Calu3 (cell line): ENCODE measurements around the gene NCR1. TPM values are rescaled to one million over a fixed set of nuclear protein-coding genes. Genes with fewer than 3 reads are reported as not detected.
"Not testable (repeated sequence)": the region's sequence is repeated elsewhere in the genome, so short reads cannot be mapped to it uniquely, and the experiment has no call there.

Experiments used
- BruUV-seq: library from RNA; stranded (reverse); fragments of 400-500 nt; replicated peaks from 2 replicates; lab custom pipeline; 2021; lab: Mats Ljungman, UMichigan
- CTCF ChIA-PET: fragments of 300-600 bp; sonication (Branson Sonifier 250); formaldehyde crosslinking; loops from one replicate; lab custom pipeline; 2022; ENCODE audit warnings: antibody characterized with exemption; lab: Charles Lee
- DNase-seq: peaks from one replicate; pipeline ENCODE4 v3.0.0; 2022
- H3K27ac Mint-ChIP-seq: one replicate; pipeline ENCODE4 v1.8.0; 2022; ENCODE audit warnings: mixed read lengths; ENCODE audit not compliant: unreplicated experiment
- H3K27me3 Mint-ChIP-seq: one replicate; pipeline ENCODE4 v1.8.0; 2022; ENCODE audit warnings: mixed read lengths; ENCODE audit not compliant: unreplicated experiment
- H3K36me3 Mint-ChIP-seq: one replicate; pipeline ENCODE4 v1.8.0; 2022; ENCODE audit warnings: mild to moderate bottlenecking, moderate library complexity, mixed read lengths; ENCODE audit not compliant: insufficient read depth, unreplicated experiment
- H3K4me1 Mint-ChIP-seq: one replicate; pipeline ENCODE4 v1.8.0; 2022; ENCODE audit warnings: mild to moderate bottlenecking, low read depth, mixed read lengths; ENCODE audit not compliant: unreplicated experiment
- H3K4me3 Mint-ChIP-seq: one replicate; pipeline ENCODE4 v1.8.0; 2022; ENCODE audit warnings: mild to moderate bottlenecking, low read depth, moderate library complexity, mixed read lengths; ENCODE audit not compliant: unreplicated experiment
- H3K9me3 Mint-ChIP-seq: one replicate; pipeline ENCODE4 v1.8.0; 2022; ENCODE audit warnings: low read depth, mixed read lengths; ENCODE audit not compliant: unreplicated experiment
- CTCF ChIP-seq: fragments of 200-600 bp; IDR thresholded peaks from one replicate; pipeline ENCODE4 v1.8.0; 2022; ENCODE audit warnings: antibody characterized with exemption; ENCODE audit not compliant: unreplicated experiment
- intact Hi-C: fragments of 100-400 bp; cut with micrococcal nuclease; formaldehyde crosslinking; loops from one replicate; pipeline ENCODE4 v1.10.0; 2022; ENCODE audit not compliant: unreplicated experiment
- total RNA-seq: library from RNA; stranded (reverse); gene quantifications from 2 replicates; pipeline ENCODE4 v1.2.3, GENCODE V29; 2022

The NCR1 gene
- total RNA-seq, 1 experiment from 2014 or later: not detected

DNA sequence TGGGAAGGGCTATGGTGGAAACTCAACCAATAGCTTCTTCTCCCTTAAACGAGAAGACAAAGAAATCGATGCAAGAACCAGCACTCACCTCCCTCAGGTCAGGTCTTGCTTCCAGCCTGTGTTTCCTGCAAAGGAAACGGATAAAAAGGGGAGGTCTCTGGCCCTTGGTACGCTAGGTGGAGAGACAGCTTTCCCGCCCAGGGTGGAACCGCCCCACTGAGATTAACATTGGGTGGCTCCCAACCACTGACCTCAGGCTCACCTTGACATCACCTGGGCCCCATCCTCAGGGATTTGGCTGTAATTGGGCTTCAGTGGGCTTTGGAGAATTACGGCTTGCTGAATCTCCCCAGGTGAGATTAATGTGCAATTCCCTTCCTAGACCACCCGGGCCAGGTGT lies 41.4 kb downstream of the NCR1 start, which contains the start of gene NLRP7:
Gene NLRP7, minus strand, starts transcription at position 150 of the 400 bp plus-strand sequence.
- Mint-ChIP-seq H3K27ac (no peak within 1 kb of the TSS), H3K27me3 (peaks cover 11% of the 10 kb centered on the region), H3K4me3 (no peak within 1 kb of the TSS), H3K9me3 (no peaks in the 10 kb centered on the region), H3K4me1 (no peaks in the 10 kb centered on the region), H3K36me3 (peaks cover 4% of the 10 kb centered on the region)
- intact Hi-C loops: no loop called here
- no TSS peak for BruUV-seq
- CTCF ChIA-PET: interaction anchor here (0.6 kb wide), 2 partner anchors 22 kb away, joined by 3 read pairs; no protein-coding TSS in a partner anchor
- TF ChIP-seq CTCF: no peak
- no peak for DNase-seq

DNA sequence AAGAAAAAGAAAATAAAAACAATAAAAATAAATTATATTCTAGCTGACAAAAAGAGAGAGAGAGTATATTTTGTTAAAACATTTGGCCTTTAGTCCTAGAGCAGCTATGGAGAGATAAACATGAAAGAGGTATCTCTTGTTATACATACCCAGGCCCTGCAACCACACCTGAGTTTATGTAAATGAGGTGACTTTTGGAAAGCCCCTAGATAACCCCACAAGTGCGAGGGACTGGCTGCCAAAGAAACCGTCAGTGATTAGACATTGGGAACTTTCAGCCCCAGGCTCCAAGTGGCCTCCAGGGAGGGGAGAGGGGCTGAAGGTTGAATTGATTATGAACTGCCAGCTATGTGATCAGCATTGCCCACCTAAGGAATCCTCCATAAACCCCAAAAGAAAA lies 43.5 kb downstream of the NCR1 start:
- no peak overlapping the region for H3K27ac Mint-ChIP-seq
- H3K4me3 Mint-ChIP-seq: no peak overlapping the region
- H3K9me3 Mint-ChIP-seq: no peaks in the 10 kb centered on the region
- BruUV-seq: no TSS peak
- H3K4me1 Mint-ChIP-seq: no peaks in the 10 kb centered on the region
- DNase-seq: no peak
- H3K36me3 Mint-ChIP-seq: peaks cover 4% of the 10 kb centered on the region
- no peak for TF ChIP-seq CTCF
- CTCF ChIA-PET: no interaction called here
- intact Hi-C loops: no loop called here
- peaks cover 11% of the 10 kb centered on the region for H3K27me3 Mint-ChIP-seq

GRCh38 chr19:54950580-54950979 lies 44.6 kb downstream of the NCR1 start:
- CTCF ChIA-PET, H3K4me1 Mint-ChIP-seq, H3K27ac Mint-ChIP-seq, BruUV-seq, intact Hi-C loops, H3K4me3 Mint-ChIP-seq, H3K9me3 Mint-ChIP-seq, H3K36me3 Mint-ChIP-seq, DNase-seq: not testable (repeated sequence)
- peaks cover 11% of the 10 kb centered on the region for H3K27me3 Mint-ChIP-seq

GRCh38 chr19:54952591-54953344 lies 46.8 kb downstream of the NCR1 start:
- CTCF ChIA-PET: no interaction called here
- Mint-ChIP-seq H3K9me3 (no peaks in the 10 kb centered on the region), H3K27me3 (peaks cover 16% of the 10 kb centered on the region), H3K4me3 (no peak overlapping the region), H3K27ac (no peak overlapping the region), H3K36me3 (no peaks in the 10 kb centered on the region), H3K4me1 (no peaks in the 10 kb centered on the region)
- no peak for TF ChIP-seq CTCF
- no TSS peak for BruUV-seq
- intact Hi-C loops: no loop called here
- peak; percentile 14 for DNase-seq

GRCh38 chr19:54953345-54953713 lies 47.4 kb downstream of the NCR1 start:
- H3K27ac Mint-ChIP-seq, DNase-seq, H3K36me3 Mint-ChIP-seq, CTCF ChIA-PET, H3K4me3 Mint-ChIP-seq, H3K4me1 Mint-ChIP-seq, BruUV-seq, H3K9me3 Mint-ChIP-seq, intact Hi-C loops: not testable (repeated sequence)
- peaks cover 21% of the 10 kb centered on the region for H3K27me3 Mint-ChIP-seq
